ENCODE data around the gene STAG3. TPM values are rescaled to one million over a fixed set of nuclear protein-coding genes. Genes with fewer than 3 reads are reported as not detected.
A peak's percentile ranks its signal among the peaks of the same experiment; 100 is the strongest.

The STAG3 gene
- total RNA-seq, 1 donor from 2014 or later = 0.57 TPM

GRCh38 chr7:100160067-100160466 is 17.7 kb upstream of the STAG3 start:
- Mint-ChIP-seq H3K4me3 (ENCODE audit: unreplicated experiment) (no peak overlapping the region), H3K36me3 (ENCODE audit: low read depth) (peaks cover 2% of the 10 kb centered on the region)
- no peak for DNase-seq (ENCODE audit: low spot score)

DNA sequence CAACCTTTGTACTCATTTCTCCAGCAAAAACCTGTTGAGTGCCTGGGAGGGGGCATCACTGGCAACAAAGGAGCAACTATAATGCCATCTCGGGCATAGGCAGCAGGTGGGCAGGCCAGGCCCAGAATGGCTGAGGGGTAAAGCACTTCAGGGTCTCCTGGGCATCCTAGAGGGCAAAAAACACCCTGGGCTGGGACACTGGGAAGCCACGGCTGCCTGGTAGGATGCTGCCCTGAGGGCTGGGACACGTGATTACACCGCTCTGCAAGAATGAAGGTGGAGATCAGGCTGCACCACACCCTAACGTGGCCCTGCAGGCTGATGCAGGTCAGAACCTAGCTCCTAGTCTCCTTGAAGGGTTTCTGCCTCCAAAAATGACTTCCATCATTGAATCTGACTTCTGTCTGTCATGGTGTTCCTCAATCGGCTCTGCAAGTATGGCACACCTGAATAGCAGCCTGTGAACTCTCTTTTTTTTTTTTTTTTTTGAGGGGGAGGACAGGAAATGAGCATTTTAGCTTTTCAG is 14.6 kb upstream of the STAG3 start:
- H3K4me1 Mint-ChIP-seq (ENCODE audit: low read depth) = peaks cover 18% of the 10 kb centered on the region
- TF ChIP-seq, protein P1, sequence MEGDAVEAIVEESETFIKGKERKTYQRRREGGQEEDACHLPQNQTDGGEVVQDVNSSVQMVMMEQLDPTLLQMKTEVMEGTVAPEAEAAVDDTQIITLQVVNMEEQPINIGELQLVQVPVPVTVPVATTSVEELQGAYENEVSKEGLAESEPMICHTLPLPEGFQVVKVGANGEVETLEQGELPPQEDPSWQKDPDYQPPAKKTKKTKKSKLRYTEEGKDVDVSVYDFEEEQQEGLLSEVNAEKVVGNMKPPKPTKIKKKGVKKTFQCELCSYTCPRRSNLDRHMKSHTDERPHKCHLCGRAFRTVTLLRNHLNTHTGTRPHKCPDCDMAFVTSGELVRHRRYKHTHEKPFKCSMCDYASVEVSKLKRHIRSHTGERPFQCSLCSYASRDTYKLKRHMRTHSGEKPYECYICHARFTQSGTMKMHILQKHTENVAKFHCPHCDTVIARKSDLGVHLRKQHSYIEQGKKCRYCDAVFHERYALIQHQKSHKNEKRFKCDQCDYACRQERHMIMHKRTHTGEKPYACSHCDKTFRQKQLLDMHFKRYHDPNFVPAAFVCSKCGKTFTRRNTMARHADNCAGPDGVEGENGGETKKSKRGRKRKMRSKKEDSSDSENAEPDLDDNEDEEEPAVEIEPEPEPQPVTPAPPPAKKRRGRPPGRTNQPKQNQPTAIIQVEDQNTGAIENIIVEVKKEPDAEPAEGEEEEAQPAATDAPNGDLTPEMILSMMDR (IDR thresholded peaks at IDR 0.05) = no peak
- H3K9me3 Mint-ChIP-seq (ENCODE audit: low read depth) = no peaks in the 10 kb centered on the region
- peak; percentile 49 for DNase-seq (ENCODE audit: low spot score)
- H3K4me3 Mint-ChIP-seq (ENCODE audit: unreplicated experiment) = no peak overlapping the region
- no peaks in the 10 kb centered on the region for H3K36me3 Mint-ChIP-seq (ENCODE audit: low read depth)
- H3K27ac Mint-ChIP-seq (ENCODE audit: unreplicated experiment) = no peak overlapping the region
- no peaks in the 10 kb centered on the region for H3K27me3 Mint-ChIP-seq (ENCODE audit: low read depth)

More at GRCh38 chr7:100160067-100160466, 17.7 kb upstream of the STAG3 start:
- Mint-ChIP-seq H3K27me3 (ENCODE audit: low read depth) (no peaks in the 10 kb centered on the region), H3K9me3 (ENCODE audit: low read depth) (no peaks in the 10 kb centered on the region), H3K4me1 (ENCODE audit: low read depth) (peaks cover 31% of the 10 kb centered on the region), H3K27ac (ENCODE audit: unreplicated experiment) (no peak overlapping the region)
- TF ChIP-seq, protein P1 (IDR thresholded peaks at IDR 0.05) = no peak

GRCh38 chr7:100163871-100164270 is 13.8 kb upstream of the STAG3 start:
- H3K4me3 Mint-ChIP-seq (ENCODE audit: unreplicated experiment) = no peak overlapping the region
- H3K36me3 Mint-ChIP-seq (ENCODE audit: low read depth) = no peaks in the 10 kb centered on the region
- H3K4me1 Mint-ChIP-seq (ENCODE audit: low read depth) = peaks cover 22% of the 10 kb centered on the region
- TF ChIP-seq, protein P1 (IDR thresholded peaks at IDR 0.05) = no peak
- H3K27me3 Mint-ChIP-seq (ENCODE audit: low read depth) = no peaks in the 10 kb centered on the region
- DNase-seq (ENCODE audit: low spot score) = peak; percentile 25
- no peak overlapping the region for H3K27ac Mint-ChIP-seq (ENCODE audit: unreplicated experiment)
- H3K9me3 Mint-ChIP-seq (ENCODE audit: low read depth) = no peaks in the 10 kb centered on the region

DNA sequence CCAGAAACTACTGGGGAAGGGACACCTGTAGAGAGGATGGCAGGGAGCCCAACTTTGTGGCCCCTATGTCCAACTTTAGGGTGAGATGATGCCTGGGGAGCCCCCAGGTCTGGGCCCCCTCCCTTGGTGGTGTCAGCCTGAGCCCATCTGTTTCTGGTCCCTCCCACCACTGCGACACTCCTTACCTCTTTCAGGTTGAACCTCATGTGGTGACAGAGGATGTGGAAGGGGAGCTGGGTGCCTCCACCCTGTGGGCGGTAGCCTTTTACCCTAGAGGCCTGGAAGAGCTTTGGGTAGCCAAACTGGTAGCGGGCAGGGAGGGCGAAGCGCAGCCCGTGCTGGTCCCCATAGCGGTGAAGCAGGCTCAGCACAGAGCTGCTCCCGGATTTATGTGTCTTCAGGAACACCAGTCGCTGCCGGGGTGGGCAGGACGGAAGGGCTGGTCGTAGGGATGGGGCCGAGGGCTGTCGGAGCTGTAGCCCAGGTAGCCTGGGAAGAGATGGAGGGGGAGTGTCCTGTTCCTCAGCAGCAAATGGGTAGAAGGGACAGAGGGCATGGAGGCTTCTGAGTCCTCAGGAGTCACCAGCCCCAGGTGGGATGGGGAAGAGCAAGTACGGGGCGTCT is 11.3 kb upstream of the STAG3 start:
- H3K4me3 Mint-ChIP-seq (ENCODE audit: unreplicated experiment) = no peak overlapping the region
- H3K4me1 Mint-ChIP-seq (ENCODE audit: low read depth) = peaks cover 24% of the 10 kb centered on the region
- no peak overlapping the region for H3K27ac Mint-ChIP-seq (ENCODE audit: unreplicated experiment)
- H3K27me3 Mint-ChIP-seq (ENCODE audit: low read depth) = peaks cover 2% of the 10 kb centered on the region
- TF ChIP-seq, protein P1 (IDR thresholded peaks at IDR 0.05) = no peak
- no peaks in the 10 kb centered on the region for H3K36me3 Mint-ChIP-seq (ENCODE audit: low read depth)
- H3K9me3 Mint-ChIP-seq (ENCODE audit: low read depth) = no peaks in the 10 kb centered on the region
- DNase-seq (ENCODE audit: low spot score) = peak; percentile 64

DNA sequence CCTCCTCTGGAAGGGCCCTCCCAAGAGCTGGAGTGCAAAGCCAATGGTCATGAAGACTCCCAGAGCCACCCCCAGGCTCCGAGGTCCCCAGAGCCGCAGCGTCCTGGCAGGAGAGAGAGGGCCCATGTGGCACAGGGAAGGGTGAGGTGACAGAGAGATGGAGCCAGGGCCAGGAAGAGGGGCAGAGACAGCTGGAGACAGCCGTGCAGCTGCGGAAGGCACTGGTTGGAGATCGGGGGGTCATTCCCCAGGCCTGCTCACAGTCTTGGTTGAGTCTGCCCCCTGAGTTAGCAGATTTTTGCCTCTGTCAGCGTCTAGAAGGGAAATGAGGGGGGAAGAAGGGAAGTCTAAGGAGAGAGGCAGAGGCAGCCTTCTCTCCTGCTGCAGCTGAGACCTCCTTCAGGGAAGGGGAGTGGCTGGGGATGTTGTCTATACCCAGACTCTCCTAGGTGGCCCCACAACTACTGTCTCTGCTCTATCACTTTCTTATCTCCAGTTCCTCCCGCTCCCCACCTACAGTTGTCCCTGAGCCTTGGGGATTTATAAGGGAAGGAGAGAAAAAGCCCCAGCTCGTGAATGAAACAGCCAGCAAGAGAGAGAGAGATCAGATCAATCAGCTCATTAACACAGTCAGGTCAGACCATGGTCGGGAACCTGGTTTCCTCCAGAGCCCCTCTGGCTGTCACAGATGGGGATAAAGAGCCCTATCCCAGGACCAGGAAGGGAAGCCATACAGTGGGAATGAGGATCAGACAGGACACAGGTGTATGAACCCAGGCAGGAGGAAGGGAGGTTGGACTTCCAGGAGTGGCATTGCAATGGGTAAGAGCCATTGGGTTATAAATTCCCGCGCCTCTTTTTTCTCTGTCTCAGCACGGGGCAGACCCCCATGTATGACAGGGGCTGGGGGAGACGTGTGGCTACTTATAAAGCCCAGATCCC is 10.5 kb upstream of the STAG3 start:
- H3K36me3 Mint-ChIP-seq (ENCODE audit: low read depth) = no peaks in the 10 kb centered on the region
- TF ChIP-seq, protein P1 (IDR thresholded peaks at IDR 0.05) = no peak
- H3K27ac Mint-ChIP-seq (ENCODE audit: unreplicated experiment) = no peak overlapping the region
- no peaks in the 10 kb centered on the region for H3K9me3 Mint-ChIP-seq (ENCODE audit: low read depth)
- peak; percentile 66 for DNase-seq (ENCODE audit: low spot score)
- H3K27me3 Mint-ChIP-seq (ENCODE audit: low read depth) = peaks cover 5% of the 10 kb centered on the region
- peak overlapping the region; percentile 70 for H3K4me3 Mint-ChIP-seq (ENCODE audit: unreplicated experiment)
- peaks cover 26% of the 10 kb centered on the region for H3K4me1 Mint-ChIP-seq (ENCODE audit: low read depth)
